ENCODE results near the gene HMGCS2. TPM values are rescaled to one million over a fixed set of nuclear protein-coding genes. Genes with fewer than 3 reads are reported as not detected.

HMGCS2 gene
- total RNA-seq, 1 donor from 2014 or later: not detected

- ATAC-seq (ENCODE audit: low read depth): no peak
- CTCF ChIA-PET: no interaction called here
- Mint-ChIP-seq H3K9me3 (no peaks in the 10 kb centered on the region), H3K27me3 (no peaks in the 10 kb centered on the region), H3K4me3 (no peak overlapping the region), H3K4me1 (peaks cover 5% of the 10 kb centered on the region), H3K36me3 (ENCODE audit: low read depth) (peaks cover 11% of the 10 kb centered on the region), H3K27ac (no peak overlapping the region)
- intact Hi-C loops (cut with micrococcal nuclease): no loop called here
- POLR2A ChIA-PET: no interaction called here
- no peak for TF ChIP-seq CTCF (IDR thresholded peaks at IDR 0.05)
- DNase-seq: no peak
These were observed 36.1 kb downstream of the HMGCS2 start for GRCh38 chr1:119732465-119733168.

GRCh38 chr1:119731741-119732430, 36.8 kb downstream of the HMGCS2 start:
- intact Hi-C loops (cut with micrococcal nuclease): no loop called here

GRCh38 chr1:119731060-119731459, 37.6 kb downstream of the HMGCS2 start:
- DNase-seq (no peak), ATAC-seq (ENCODE audit: low read depth) (no peak)
- intact Hi-C loops (cut with micrococcal nuclease): no loop called here
- no peak overlapping the region for H3K27ac Mint-ChIP-seq
- H3K27me3 Mint-ChIP-seq: no peaks in the 10 kb centered on the region
- no peak overlapping the region for H3K4me3 Mint-ChIP-seq
- no peaks in the 10 kb centered on the region for H3K9me3 Mint-ChIP-seq
- ChIA-PET POLR2A (no interaction called here), CTCF (interaction anchor here (1.4 kb wide), 2 partner anchors 12 to 15 kb away, joined by 3 to 5 read pairs; no protein-coding TSS in a partner anchor)
- TF ChIP-seq CTCF (IDR thresholded peaks at IDR 0.05): no peak
- H3K36me3 Mint-ChIP-seq (ENCODE audit: low read depth): peaks cover 16% of the 10 kb centered on the region
- peaks cover 5% of the 10 kb centered on the region for H3K4me1 Mint-ChIP-seq

More at GRCh38 chr1:119731741-119732430, 36.8 kb downstream of the HMGCS2 start:
- Mint-ChIP-seq H3K27ac (no peak overlapping the region), H3K4me3 (no peak overlapping the region), H3K9me3 (no peaks in the 10 kb centered on the region), H3K36me3 (ENCODE audit: low read depth) (peaks cover 16% of the 10 kb centered on the region), H3K4me1 (peaks cover 5% of the 10 kb centered on the region), H3K27me3 (no peaks in the 10 kb centered on the region)
- no peak for TF ChIP-seq CTCF (IDR thresholded peaks at IDR 0.05)
- POLR2A ChIA-PET: no interaction called here
- no peak for DNase-seq
- CTCF ChIA-PET: interaction anchor here (1.4 kb wide), 2 partner anchors 12 to 15 kb away, joined by 3 to 5 read pairs; no protein-coding TSS in a partner anchor
- no peak for ATAC-seq (ENCODE audit: low read depth)

GRCh38 chr1:119729044-119729443, 39.7 kb downstream of the HMGCS2 start:
- Mint-ChIP-seq H3K36me3 (ENCODE audit: low read depth) (peaks cover 10% of the 10 kb centered on the region), H3K4me1 (peaks cover 5% of the 10 kb centered on the region), H3K27me3 (no peaks in the 10 kb centered on the region), H3K27ac (no peak overlapping the region), H3K9me3 (no peaks in the 10 kb centered on the region), H3K4me3 (no peak overlapping the region)
- TF ChIP-seq CTCF (IDR thresholded peaks at IDR 0.05): no peak
- intact Hi-C loops (cut with micrococcal nuclease): no loop called here
- ChIA-PET POLR2A (no interaction called here), CTCF (no interaction called here)
- DNase-seq: no peak
- no peak for ATAC-seq (ENCODE audit: low read depth)

- Mint-ChIP-seq H3K27me3 (no peaks in the 10 kb centered on the region), H3K4me3 (no peak overlapping the region), H3K4me1 (peaks cover 5% of the 10 kb centered on the region), H3K9me3 (no peaks in the 10 kb centered on the region), H3K27ac (no peak overlapping the region), H3K36me3 (ENCODE audit: low read depth) (peaks cover 10% of the 10 kb centered on the region)
- intact Hi-C loops (cut with micrococcal nuclease): no loop called here
- ChIA-PET POLR2A (no interaction called here), CTCF (no interaction called here)
- DNase-seq (no peak), ATAC-seq (ENCODE audit: low read depth) (peak; percentile 10)
- no peak for TF ChIP-seq CTCF (IDR thresholded peaks at IDR 0.05)
These were observed 40.7 kb downstream of the HMGCS2 start for GRCh38 chr1:119727991-119728390.

All from activated B cell treated with CpG ODN at 0.5 μM for 24 hours (primary cell).